WTC11 (cell line): ENCODE data around the gene PRKN. TPM values are rescaled to one million over a fixed set of nuclear protein-coding genes. Genes with fewer than 3 reads are reported as not detected.

Experiments used
- ATAC-seq: fragments of 200-7000 bp; cut with Tn5 transposase; 2 replicates; pipeline ENCODE4 v1.10.0; 2021; ENCODE audit warnings: mild to moderate bottlenecking, moderate library complexity
- CTCF ChIA-PET: fragments of 300-600 bp; sonication (Branson Sonifier 250); formaldehyde crosslinking; loops from one replicate; lab custom pipeline; 2021; ENCODE audit warnings: antibody characterized with exemption; lab: Charles Lee
- POLR2A ChIA-PET: fragments of 350-600 bp; sonication (Branson Sonifier 250); formaldehyde crosslinking; loops from one replicate; lab custom pipeline; 2021; ENCODE audit warnings: antibody characterized with exemption; lab: Charles Lee
- DNase-seq: peaks from one replicate; pipeline ENCODE4 v3.0.0; 2021; ENCODE audit warnings: low spot score
- H3K27ac Mint-ChIP-seq: 2 replicates; pipeline ENCODE4 v1.8.0; 2021; ENCODE audit warnings: mixed read lengths
- H3K27me3 Mint-ChIP-seq: 2 replicates; pipeline ENCODE4 v1.8.0; 2021; ENCODE audit warnings: low read depth, mild to moderate bottlenecking, moderate library complexity, mixed read lengths
- H3K36me3 Mint-ChIP-seq: 2 replicates; pipeline ENCODE4 v1.8.0; 2021; ENCODE audit warnings: mixed read lengths
- H3K4me1 Mint-ChIP-seq: 2 replicates; pipeline ENCODE4 v1.8.0; 2022; ENCODE audit warnings: mixed read lengths
- H3K4me3 Mint-ChIP-seq: 2 replicates; pipeline ENCODE4 v1.8.0; 2021; ENCODE audit warnings: mild to moderate bottlenecking, moderate library complexity, mixed read lengths
- H3K9me3 Mint-ChIP-seq: 2 replicates; pipeline ENCODE4 v1.8.0; 2021; ENCODE audit warnings: mixed read lengths
- EMX1 ChIP-seq: fragments of 250-450 bp; sonication (Bioruptor Pico); IDR thresholded peaks from 2 replicates; pipeline ENCODE4 v1.8.0; 2021; ENCODE audit warnings: mild to moderate bottlenecking
- ETV6 ChIP-seq: sonication (generic); formaldehyde crosslinking; IDR thresholded peaks from 2 replicates; pipeline ENCODE4 v1.8.1; 2022; ENCODE audit warnings: mild to moderate bottlenecking, missing genetic modification reagents
- FOXJ3 ChIP-seq: sonication (generic); formaldehyde crosslinking; IDR thresholded peaks from 2 replicates; pipeline ENCODE4 v1.9.0; 2021; ENCODE audit warnings: missing genetic modification reagents, mild to moderate bottlenecking, borderline replicate concordance
- GRHL2 ChIP-seq: fragments of 250-450 bp; sonication (Bioruptor Pico); IDR thresholded peaks from 2 replicates; pipeline ENCODE4 v1.8.0; 2022; ENCODE audit warnings: mild to moderate bottlenecking, moderate library complexity; ENCODE audit not compliant: insufficient replicate concordance, severe bottlenecking
- KAT7 ChIP-seq: sonication (generic); formaldehyde crosslinking; IDR thresholded peaks from 2 replicates; pipeline ENCODE4 v1.8.1; 2023; ENCODE audit warnings: missing genetic modification reagents, mild to moderate bottlenecking, borderline replicate concordance
- NFATC4 ChIP-seq: fragments of 250-450 bp; sonication (Bioruptor Pico); IDR thresholded peaks from 2 replicates; pipeline ENCODE4 v1.9.0; 2021; ENCODE audit warnings: mild to moderate bottlenecking
- NFYB ChIP-seq: sonication (generic); formaldehyde crosslinking; conservative IDR thresholded peaks from 2 replicates; pipeline ENCODE4 v1.8.0; 2022; ENCODE audit warnings: low read depth, missing genetic modification reagents
- NR2C2 ChIP-seq: sonication (generic); formaldehyde crosslinking; IDR thresholded peaks from 2 replicates; pipeline ENCODE4 v1.8.0; 2022; ENCODE audit warnings: mild to moderate bottlenecking, missing genetic modification reagents
- SP1 ChIP-seq: sonication (generic); formaldehyde crosslinking; conservative IDR thresholded peaks from 2 replicates; pipeline ENCODE4 v1.8.1; 2022; ENCODE audit warnings: missing genetic modification reagents
- TEAD4 ChIP-seq: sonication (generic); formaldehyde crosslinking; IDR thresholded peaks from 2 replicates; pipeline ENCODE4 v1.8.0; 2022; ENCODE audit warnings: mild to moderate bottlenecking, missing genetic modification reagents
- ZNF121 ChIP-seq: sonication (generic); formaldehyde crosslinking; IDR thresholded peaks from 2 replicates; pipeline ENCODE4 v1.8.0; 2023; ENCODE audit warnings: missing genetic modification reagents
- total RNA-seq: library from RNA; stranded (reverse); gene quantifications from 3 replicates; pipeline ENCODE4 v1.2.3, GENCODE V29; 2021
- TF ChIP-seq, protein P1 (sequence below): sonication (generic); formaldehyde crosslinking; IDR thresholded peaks from 2 replicates; pipeline ENCODE4 v1.8.0; 2023; ENCODE audit warnings: missing genetic modification reagents, mild to moderate bottlenecking, borderline replicate concordance
- TF ChIP-seq, protein P2 (sequence below): fragments of 250-450 bp; sonication (Bioruptor Pico); conservative IDR thresholded peaks from 2 replicates; pipeline ENCODE4 v1.9.0; 2021; ENCODE audit warnings: mild to moderate bottlenecking
- TF ChIP-seq, protein P3 (sequence below): sonication (generic); formaldehyde crosslinking; IDR thresholded peaks from 2 replicates; pipeline ENCODE4 v1.8.1; 2023; ENCODE audit warnings: mild to moderate bottlenecking, missing genetic modification reagents
- TF ChIP-seq, protein P4 (sequence below): fragments of 250-450 bp; sonication (Bioruptor Pico); IDR thresholded peaks from 2 replicates; pipeline ENCODE4 v1.9.0; 2021; ENCODE audit warnings: mild to moderate bottlenecking
- TF ChIP-seq, protein P5 (sequence below): sonication (generic); formaldehyde crosslinking; IDR thresholded peaks from 2 replicates; pipeline ENCODE4 v1.8.1; 2022; ENCODE audit warnings: low read depth, mild to moderate bottlenecking, moderate library complexity, missing genetic modification reagents, borderline replicate concordance
- TF ChIP-seq, protein P6 (sequence below): sonication (generic); formaldehyde crosslinking; IDR thresholded peaks from 2 replicates; pipeline ENCODE4 v1.8.1; 2022; ENCODE audit warnings: mild to moderate bottlenecking, moderate library complexity, missing genetic modification reagents
- TF ChIP-seq, protein P7 (sequence below): sonication (generic); formaldehyde crosslinking; IDR thresholded peaks from 2 replicates; pipeline ENCODE4 v1.8.0; 2022; ENCODE audit warnings: mild to moderate bottlenecking, missing genetic modification reagents

PRKN gene
- total RNA-seq, 1 experiment from 2014 or later, result 0.59 TPM

DNA sequence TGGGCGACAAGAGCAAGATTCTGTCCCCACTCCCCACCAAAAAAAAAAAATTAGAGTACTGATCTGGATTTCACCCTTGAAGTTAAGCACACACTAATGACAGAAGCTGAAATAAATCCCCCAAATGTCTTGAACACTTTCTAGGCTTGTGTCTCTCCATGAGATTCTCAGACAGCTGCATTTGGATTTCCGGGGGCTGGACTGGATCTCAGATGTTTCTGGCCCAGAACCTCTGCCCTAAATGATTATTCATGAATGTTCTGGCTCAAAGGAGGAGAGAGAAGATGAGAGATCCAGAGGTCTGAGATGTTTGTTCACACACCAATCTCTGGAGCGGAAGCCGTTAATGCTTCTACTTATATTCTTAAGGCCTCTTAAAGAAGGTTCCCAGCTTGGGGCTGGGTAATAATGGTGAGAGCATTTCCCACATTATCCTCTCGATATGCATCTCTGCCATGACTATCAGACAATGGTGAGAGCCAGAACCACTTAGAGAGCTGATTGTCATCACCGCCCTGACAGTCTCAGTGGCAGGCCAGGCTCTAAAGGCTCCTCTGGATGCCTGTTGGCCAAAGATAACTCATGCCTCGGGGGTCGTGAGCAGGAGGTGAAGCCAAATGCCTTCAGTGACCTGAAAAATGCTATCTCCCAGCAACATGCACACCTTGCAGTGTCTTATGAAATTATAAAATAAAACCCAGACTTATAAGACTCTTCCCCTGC, 1325.8 kb downstream of the PRKN start (continued):
- TF ChIP-seq, protein P1, sequence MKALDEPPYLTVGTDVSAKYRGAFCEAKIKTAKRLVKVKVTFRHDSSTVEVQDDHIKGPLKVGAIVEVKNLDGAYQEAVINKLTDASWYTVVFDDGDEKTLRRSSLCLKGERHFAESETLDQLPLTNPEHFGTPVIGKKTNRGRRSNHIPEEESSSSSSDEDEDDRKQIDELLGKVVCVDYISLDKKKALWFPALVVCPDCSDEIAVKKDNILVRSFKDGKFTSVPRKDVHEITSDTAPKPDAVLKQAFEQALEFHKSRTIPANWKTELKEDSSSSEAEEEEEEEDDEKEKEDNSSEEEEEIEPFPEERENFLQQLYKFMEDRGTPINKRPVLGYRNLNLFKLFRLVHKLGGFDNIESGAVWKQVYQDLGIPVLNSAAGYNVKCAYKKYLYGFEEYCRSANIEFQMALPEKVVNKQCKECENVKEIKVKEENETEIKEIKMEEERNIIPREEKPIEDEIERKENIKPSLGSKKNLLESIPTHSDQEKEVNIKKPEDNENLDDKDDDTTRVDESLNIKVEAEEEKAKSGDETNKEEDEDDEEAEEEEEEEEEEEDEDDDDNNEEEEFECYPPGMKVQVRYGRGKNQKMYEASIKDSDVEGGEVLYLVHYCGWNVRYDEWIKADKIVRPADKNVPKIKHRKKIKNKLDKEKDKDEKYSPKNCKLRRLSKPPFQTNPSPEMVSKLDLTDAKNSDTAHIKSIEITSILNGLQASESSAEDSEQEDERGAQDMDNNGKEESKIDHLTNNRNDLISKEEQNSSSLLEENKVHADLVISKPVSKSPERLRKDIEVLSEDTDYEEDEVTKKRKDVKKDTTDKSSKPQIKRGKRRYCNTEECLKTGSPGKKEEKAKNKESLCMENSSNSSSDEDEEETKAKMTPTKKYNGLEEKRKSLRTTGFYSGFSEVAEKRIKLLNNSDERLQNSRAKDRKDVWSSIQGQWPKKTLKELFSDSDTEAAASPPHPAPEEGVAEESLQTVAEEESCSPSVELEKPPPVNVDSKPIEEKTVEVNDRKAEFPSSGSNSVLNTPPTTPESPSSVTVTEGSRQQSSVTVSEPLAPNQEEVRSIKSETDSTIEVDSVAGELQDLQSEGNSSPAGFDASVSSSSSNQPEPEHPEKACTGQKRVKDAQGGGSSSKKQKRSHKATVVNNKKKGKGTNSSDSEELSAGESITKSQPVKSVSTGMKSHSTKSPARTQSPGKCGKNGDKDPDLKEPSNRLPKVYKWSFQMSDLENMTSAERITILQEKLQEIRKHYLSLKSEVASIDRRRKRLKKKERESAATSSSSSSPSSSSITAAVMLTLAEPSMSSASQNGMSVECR, result no peak
- TF ChIP-seq NR2C2 (CRISPR knock-in tag), result no peak
- TF ChIP-seq EMX1, result no peak
- TF ChIP-seq TEAD4 (CRISPR knock-in tag), result no peak

DNA sequence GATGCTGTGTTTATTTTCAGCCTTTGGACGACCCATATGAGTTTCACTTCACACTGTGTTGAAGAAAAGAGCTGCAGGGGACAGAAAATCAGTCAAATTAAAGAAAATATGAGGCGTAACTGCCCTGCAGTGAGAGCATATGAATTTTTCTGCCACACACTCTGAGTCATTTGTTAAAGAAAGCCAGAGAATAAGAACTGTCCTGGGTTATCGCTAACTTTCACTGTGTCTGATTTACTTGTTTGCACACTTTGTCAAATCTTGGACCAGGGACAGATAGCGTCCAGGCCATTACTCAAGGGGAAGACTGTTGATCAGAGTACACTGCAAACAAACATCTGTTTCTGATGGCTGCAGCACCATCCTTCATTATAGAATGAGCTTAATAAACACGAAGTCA, 1326.9 kb downstream of the PRKN start:
- H3K27me3 Mint-ChIP-seq, result no peaks in the 10 kb centered on the region; the same call in 1 of the 2 replicates

DNA sequence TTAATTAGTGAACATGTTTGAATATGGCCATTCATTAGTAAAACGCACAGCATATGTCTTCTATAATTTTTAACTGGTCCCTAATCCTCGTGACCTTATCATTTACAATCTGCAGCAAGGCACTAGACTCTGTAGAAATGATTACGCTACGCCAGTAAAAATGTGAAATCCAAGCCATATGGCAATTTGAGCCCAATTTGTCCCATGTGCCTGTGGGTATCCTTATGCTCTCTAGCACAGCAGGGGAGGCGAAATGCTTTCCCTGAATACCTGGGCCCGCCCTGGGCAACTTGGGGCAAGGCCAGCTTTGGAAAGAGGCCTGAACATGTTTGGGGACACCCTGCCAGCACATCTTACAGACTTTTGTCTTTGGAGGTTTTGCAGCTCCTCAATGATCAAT, 1331.0 kb downstream of the PRKN start:
- CTCF ChIA-PET, result interaction anchor here (1.6 kb wide), 1 partner anchor 22 kb away, joined by 4 read pairs; no protein-coding TSS in a partner anchor
- Mint-ChIP-seq H3K27ac (no peak overlapping the region), H3K4me3 (no peak overlapping the region), H3K9me3 (peaks cover 31% of the 10 kb centered on the region), H3K4me1 (no peaks in the 10 kb centered on the region), H3K36me3 (peaks cover 10% of the 10 kb centered on the region), H3K27me3 (no peaks in the 10 kb centered on the region; the same call in 1 of the 2 replicates)
- POLR2A ChIA-PET, result no interaction called here
- ATAC-seq (no peak), DNase-seq (no peak)
- no peak for TF ChIP-seq FOXJ3 (CRISPR knock-in tag)
- TF ChIP-seq, protein P2, sequence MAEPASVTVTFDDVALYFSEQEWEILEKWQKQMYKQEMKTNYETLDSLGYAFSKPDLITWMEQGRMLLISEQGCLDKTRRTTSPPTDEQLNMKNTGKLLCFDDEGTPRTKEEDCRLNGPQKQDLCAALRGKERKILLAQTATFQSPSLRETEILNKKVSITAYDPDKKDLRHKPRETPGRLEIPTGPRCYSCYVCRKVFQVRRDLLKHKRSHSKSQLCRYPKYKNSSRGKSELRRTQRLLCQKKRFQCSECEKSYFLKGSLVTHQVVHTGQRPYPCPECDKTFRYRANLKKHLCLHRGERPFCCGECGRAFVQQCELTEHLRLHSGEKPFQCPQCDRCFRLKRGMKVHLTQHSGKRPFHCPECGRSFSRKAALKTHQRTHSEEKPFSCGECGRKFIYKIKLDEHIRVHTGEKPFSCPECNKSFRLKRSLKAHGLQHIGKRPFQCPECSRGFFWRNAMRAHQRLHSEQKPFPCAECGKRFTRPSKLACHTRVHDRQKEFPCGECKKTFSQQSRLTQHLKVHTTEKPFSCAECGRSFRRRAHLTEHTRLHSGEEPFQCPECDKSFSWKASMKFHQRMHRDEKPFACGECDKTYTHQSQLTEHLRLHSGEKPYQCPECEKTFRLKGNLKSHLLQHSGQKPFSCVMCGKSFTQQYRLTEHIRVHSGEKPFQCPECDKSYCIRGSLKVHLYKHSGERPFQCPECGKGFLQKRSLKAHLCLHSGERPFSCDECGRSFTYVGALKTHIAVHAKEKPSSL (CRISPR knock-in tag), result no peak
- TF ChIP-seq, protein P3, sequence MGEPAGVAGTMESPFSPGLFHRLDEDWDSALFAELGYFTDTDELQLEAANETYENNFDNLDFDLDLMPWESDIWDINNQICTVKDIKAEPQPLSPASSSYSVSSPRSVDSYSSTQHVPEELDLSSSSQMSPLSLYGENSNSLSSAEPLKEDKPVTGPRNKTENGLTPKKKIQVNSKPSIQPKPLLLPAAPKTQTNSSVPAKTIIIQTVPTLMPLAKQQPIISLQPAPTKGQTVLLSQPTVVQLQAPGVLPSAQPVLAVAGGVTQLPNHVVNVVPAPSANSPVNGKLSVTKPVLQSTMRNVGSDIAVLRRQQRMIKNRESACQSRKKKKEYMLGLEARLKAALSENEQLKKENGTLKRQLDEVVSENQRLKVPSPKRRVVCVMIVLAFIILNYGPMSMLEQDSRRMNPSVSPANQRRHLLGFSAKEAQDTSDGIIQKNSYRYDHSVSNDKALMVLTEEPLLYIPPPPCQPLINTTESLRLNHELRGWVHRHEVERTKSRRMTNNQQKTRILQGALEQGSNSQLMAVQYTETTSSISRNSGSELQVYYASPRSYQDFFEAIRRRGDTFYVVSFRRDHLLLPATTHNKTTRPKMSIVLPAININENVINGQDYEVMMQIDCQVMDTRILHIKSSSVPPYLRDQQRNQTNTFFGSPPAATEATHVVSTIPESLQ (CRISPR knock-in tag), result no peak
- no peak for TF ChIP-seq KAT7 (CRISPR knock-in tag)
- no peak for TF ChIP-seq ETV6 (CRISPR knock-in tag)
- no peak for TF ChIP-seq NFYB
- TF ChIP-seq, protein P4, sequence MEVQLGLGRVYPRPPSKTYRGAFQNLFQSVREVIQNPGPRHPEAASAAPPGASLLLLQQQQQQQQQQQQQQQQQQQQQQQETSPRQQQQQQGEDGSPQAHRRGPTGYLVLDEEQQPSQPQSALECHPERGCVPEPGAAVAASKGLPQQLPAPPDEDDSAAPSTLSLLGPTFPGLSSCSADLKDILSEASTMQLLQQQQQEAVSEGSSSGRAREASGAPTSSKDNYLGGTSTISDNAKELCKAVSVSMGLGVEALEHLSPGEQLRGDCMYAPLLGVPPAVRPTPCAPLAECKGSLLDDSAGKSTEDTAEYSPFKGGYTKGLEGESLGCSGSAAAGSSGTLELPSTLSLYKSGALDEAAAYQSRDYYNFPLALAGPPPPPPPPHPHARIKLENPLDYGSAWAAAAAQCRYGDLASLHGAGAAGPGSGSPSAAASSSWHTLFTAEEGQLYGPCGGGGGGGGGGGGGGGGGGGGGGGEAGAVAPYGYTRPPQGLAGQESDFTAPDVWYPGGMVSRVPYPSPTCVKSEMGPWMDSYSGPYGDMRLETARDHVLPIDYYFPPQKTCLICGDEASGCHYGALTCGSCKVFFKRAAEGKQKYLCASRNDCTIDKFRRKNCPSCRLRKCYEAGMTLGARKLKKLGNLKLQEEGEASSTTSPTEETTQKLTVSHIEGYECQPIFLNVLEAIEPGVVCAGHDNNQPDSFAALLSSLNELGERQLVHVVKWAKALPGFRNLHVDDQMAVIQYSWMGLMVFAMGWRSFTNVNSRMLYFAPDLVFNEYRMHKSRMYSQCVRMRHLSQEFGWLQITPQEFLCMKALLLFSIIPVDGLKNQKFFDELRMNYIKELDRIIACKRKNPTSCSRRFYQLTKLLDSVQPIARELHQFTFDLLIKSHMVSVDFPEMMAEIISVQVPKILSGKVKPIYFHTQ (CRISPR knock-in tag), result no peak
- no peak for TF ChIP-seq ZNF121 (CRISPR knock-in tag)
- TF ChIP-seq, protein P5, sequence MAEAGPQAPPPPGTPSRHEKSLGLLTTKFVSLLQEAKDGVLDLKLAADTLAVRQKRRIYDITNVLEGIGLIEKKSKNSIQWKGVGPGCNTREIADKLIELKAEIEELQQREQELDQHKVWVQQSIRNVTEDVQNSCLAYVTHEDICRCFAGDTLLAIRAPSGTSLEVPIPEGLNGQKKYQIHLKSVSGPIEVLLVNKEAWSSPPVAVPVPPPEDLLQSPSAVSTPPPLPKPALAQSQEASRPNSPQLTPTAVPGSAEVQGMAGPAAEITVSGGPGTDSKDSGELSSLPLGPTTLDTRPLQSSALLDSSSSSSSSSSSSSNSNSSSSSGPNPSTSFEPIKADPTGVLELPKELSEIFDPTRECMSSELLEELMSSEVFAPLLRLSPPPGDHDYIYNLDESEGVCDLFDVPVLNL (CRISPR knock-in tag), result no peak
- TF ChIP-seq, protein P6, sequence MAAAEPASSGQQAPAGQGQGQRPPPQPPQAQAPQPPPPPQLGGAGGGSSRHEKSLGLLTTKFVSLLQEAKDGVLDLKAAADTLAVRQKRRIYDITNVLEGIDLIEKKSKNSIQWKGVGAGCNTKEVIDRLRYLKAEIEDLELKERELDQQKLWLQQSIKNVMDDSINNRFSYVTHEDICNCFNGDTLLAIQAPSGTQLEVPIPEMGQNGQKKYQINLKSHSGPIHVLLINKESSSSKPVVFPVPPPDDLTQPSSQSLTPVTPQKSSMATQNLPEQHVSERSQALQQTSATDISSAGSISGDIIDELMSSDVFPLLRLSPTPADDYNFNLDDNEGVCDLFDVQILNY (CRISPR knock-in tag), result no peak
- no peak for TF ChIP-seq NFATC4 (CRISPR knock-in tag)
- TF ChIP-seq SP1 (CRISPR knock-in tag), result no peak

More for the DNA sequence above, 1326.9 kb downstream of the PRKN start:
- no peak overlapping the region for H3K4me3 Mint-ChIP-seq
- TF ChIP-seq EMX1, result no peak
- TF ChIP-seq, protein P7, sequence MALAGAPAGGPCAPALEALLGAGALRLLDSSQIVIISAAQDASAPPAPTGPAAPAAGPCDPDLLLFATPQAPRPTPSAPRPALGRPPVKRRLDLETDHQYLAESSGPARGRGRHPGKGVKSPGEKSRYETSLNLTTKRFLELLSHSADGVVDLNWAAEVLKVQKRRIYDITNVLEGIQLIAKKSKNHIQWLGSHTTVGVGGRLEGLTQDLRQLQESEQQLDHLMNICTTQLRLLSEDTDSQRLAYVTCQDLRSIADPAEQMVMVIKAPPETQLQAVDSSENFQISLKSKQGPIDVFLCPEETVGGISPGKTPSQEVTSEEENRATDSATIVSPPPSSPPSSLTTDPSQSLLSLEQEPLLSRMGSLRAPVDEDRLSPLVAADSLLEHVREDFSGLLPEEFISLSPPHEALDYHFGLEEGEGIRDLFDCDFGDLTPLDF (CRISPR knock-in tag), result no peak
- TF ChIP-seq GRHL2 (CRISPR knock-in tag), result no peak
- TF ChIP-seq, all 79 proteins: peak for 0
- ATAC-seq, result no peak
- Mint-ChIP-seq H3K36me3 (peaks cover 19% of the 10 kb centered on the region), H3K4me1 (peaks cover 8% of the 10 kb centered on the region), H3K27ac (no peak overlapping the region), H3K9me3 (peaks cover 52% of the 10 kb centered on the region)
- CTCF ChIA-PET, result interaction anchor here (0.7 to 3.2 kb wide), 3 partner anchors 17 to 97 kb away, joined by 3 to 13 read pairs (median 3); no protein-coding TSS in a partner anchor
- no peak for DNase-seq
- POLR2A ChIA-PET, result no interaction called here
